ENCODE measurements around the gene CD247.

- no peak for TF ChIP-seq POLR2A (IDR thresholded peaks at IDR 0.05)
- TF ChIP-seq CTCF (IDR thresholded peaks at IDR 0.05) = no peak
These were observed 24.0 kb upstream of the CD247 start for GRCh38 chr1:167542109-167543032.

Measured in testis (tissue), 2 donors.